HepG2 (cell line): ENCODE measurements around the gene ARID1A. TPM values are rescaled to one million over a fixed set of nuclear protein-coding genes. Genes with fewer than 3 reads are reported as not detected.

ENCODE experiments used
- ATAC-seq: fragments of 200-7000 bp; cut with Tn5 transposase; 3 replicates; pipeline ENCODE4 v1.9.1; 2020; ENCODE audit warnings: mild to moderate bottlenecking, moderate library complexity
- BruUV-seq: library from RNA; stranded (reverse); fragments of 400-500 nt; replicated peaks from 2 replicates; lab custom pipeline; 2021; lab: Mats Ljungman, UMichigan
- CTCF ChIA-PET: fragments of 300-600 bp; formaldehyde crosslinking; extraction: SDS; loops from one replicate; lab custom pipeline; 2021; ENCODE audit warnings: low total read pairs, inconsistent platforms, low intra/inter-chr PET ratio; lab: Yijun Ruan, JAX
- POLR2A ChIA-PET: fragments of 350-600 bp; sonication (Branson Sonifier 250); formaldehyde crosslinking; loops from one replicate; lab custom pipeline; 2020; ENCODE audit warnings: antibody characterized with exemption, inconsistent platforms; lab: Yijun Ruan, JAX
- DNase-seq: peaks from one replicate; pipeline ENCODE4 v3.0.0-alpha.2; 2015; ENCODE audit warnings: low spot score
- FAIRE-seq: peaks from 3 replicates; lab custom pipeline; 2011; peaks lifted over from hg19 to GRCh38; lab: Jason Lieb, UNC
- H2AFZ ChIP-seq: one replicate; pipeline ENCODE4 v1.6.1; 2011; ENCODE audit warnings: low read length, inconsistent platforms
- H3K27ac ChIP-seq: fragments of 300-600 bp; 3 replicates; pipeline ENCODE4 v1.8.0; 2011; ENCODE audit warnings: mixed run types, mild to moderate bottlenecking, mixed read lengths, low read length, inconsistent platforms; ENCODE audit not compliant: insufficient read depth; ENCODE audit errors: extremely low read length
- H3K27me3 ChIP-seq, 2 experiments: fragments of 200-600 bp in 1 of 2; 2 replicates in 1 of 2; 3 replicates in 1 of 2; pipeline versions ENCODE4 v1.6.0 to v1.8.0; 2011; ENCODE audit warnings: low read length in 2 of 2, mild to moderate bottlenecking in 2 of 2, moderate library complexity in 2 of 2, inconsistent platforms in 1 of 2; ENCODE audit not compliant: insufficient read depth in 2 of 2, control insufficient read depth in 1 of 2
- H3K36me3 ChIP-seq, 2 experiments: fragments of 200-600 bp in 1 of 2; replicated peaks in 1 of 2; 2 replicates in 1 of 2; 3 replicates in 1 of 2; pipeline versions ENCODE4 v1.5.1 to v1.8.0; 2011; ENCODE audit warnings: low read length in 2 of 2, inconsistent platforms in 1 of 2; ENCODE audit not compliant: insufficient read depth in 2 of 2, control insufficient read depth in 1 of 2
- H3K4me1 ChIP-seq: 2 replicates; pipeline ENCODE4 v1.5.1; 2012; ENCODE audit warnings: low read length, inconsistent platforms; ENCODE audit not compliant: insufficient read depth
- H3K4me2 ChIP-seq: 2 replicates; pipeline ENCODE4 v1.6.0; 2011; ENCODE audit warnings: low read depth, low read length, inconsistent platforms
- H3K4me3 ChIP-seq, 3 experiments: fragments of 200-600 bp in 1 of 3; sonication (generic), shearing (Covaris generic) in 1 of 3; replicated peaks in 1 of 3; 2 replicates each; pipeline ENCODE4 v1.5.1; 2011 to 2016; ENCODE audit warnings: low read length in 3 of 3, inconsistent platforms in 2 of 3, low read depth in 2 of 3, mild to moderate bottlenecking in 2 of 3, control low read depth in 1 of 3, mixed read lengths in 1 of 3; ENCODE audit not compliant: insufficient read depth in 1 of 3
- H3K79me2 ChIP-seq: one replicate; pipeline ENCODE4 v1.6.1; 2011; ENCODE audit warnings: low read length, inconsistent platforms; ENCODE audit not compliant: insufficient read depth
- H3K9ac ChIP-seq: 2 replicates; pipeline ENCODE4 v1.6.0; 2011; ENCODE audit warnings: mild to moderate bottlenecking, low read depth, low read length, inconsistent platforms; ENCODE audit not compliant: insufficient read depth
- H3K9me3 ChIP-seq: 2 replicates; pipeline ENCODE4 v1.5.1; 2012; ENCODE audit warnings: mild to moderate bottlenecking, low read length
- H4K20me1 ChIP-seq: 2 replicates; pipeline ENCODE4 v1.6.0; 2011; ENCODE audit warnings: inconsistent platforms, mild to moderate bottlenecking, low read length, moderate library complexity; ENCODE audit not compliant: insufficient read depth
- SYNCRIP ChIP-seq: fragments of 200-400 bp; formaldehyde crosslinking; IDR thresholded peaks from 2 replicates; pipeline ENCODE4 v1.6.1; 2018; ENCODE audit warnings: mild to moderate bottlenecking, low read depth, low read length; ENCODE audit not compliant: insufficient read depth
- TBP ChIP-seq: sonication (generic); formaldehyde crosslinking; IDR thresholded peaks from 2 replicates; pipeline ENCODE4 v1.5.0; 2020; ENCODE audit warnings: missing genetic modification reagents
- ZNF782 ChIP-seq: sonication (generic); formaldehyde crosslinking; IDR thresholded peaks from 2 replicates; pipeline ENCODE4 v1.4.0; 2020; ENCODE audit warnings: missing genetic modification reagents, mild to moderate bottlenecking, borderline replicate concordance
- WGBS: methylation state at CpG from one replicate; pipeline ENCODE4 v1.1.6; 2017; ENCODE audit warnings: low lambda C conversion rate; 5-methylcytosine and 5-hydroxymethylcytosine counted together
- in situ Hi-C: cut with HindIII; loops from 2 replicates; pipeline ENCODE4 v1.10.0; 2017; ENCODE audit warnings: low pct_unique_long_range_greater_than_20kb; ENCODE audit not compliant: extremely low pct_ligation_motif_present
- intact Hi-C: fragments of 100-400 bp; cut with micrococcal nuclease; formaldehyde crosslinking; loops from one replicate; pipeline ENCODE4 v1.10.0; 2022; ENCODE audit not compliant: unreplicated experiment
- polyA plus RNA-seq, 8 experiments: library from polyadenylated mRNA; depleted of rRNA in 3 of 8; stranded (reverse) in 7 of 8; unstranded in 1 of 8; fragments of >200 nt; fragmentation: Illumina TruSeq in 4 of 8; extraction: Trizol in 4 of 8; gene quantifications; 2 replicates each; pipeline versions ENCODE4 v1.2.1 to v1.2.3, GENCODE V29; 2011 to 2016; ENCODE audit warnings: low read depth in 4 of 8, missing spikeins in 1 of 8, mixed read lengths in 1 of 8; ENCODE audit not compliant: insufficient read depth in 1 of 8
- total RNA-seq, 5 experiments: library from RNA; depleted of rRNA; stranded (reverse); fragments of >200 nt; fragmentation: Illumina TruSeq; extraction: Trizol; gene quantifications; 2 replicates each; pipeline ENCODE4 v1.2.3, GENCODE V29; 2016; ENCODE audit warnings: low read depth in 1 of 5
- TF ChIP-seq, protein P1 (sequence below): sonication (generic); formaldehyde crosslinking; conservative IDR thresholded peaks from 2 replicates; pipeline ENCODE4 v1.8.0; 2022; ENCODE audit warnings: mild to moderate bottlenecking, moderate library complexity, missing genetic modification reagents
- TF ChIP-seq, protein P2 (sequence below): sonication (generic); formaldehyde crosslinking; IDR thresholded peaks from 2 replicates; pipeline ENCODE4 v1.5.0; 2020; ENCODE audit warnings: missing genetic modification reagents, mild to moderate bottlenecking, borderline replicate concordance

Gene ARID1A
- total and polyA plus RNA-seq, 2 of the 13 experiments (the other 11 are each of a cell fraction or from before 2014, with no cell fraction given): 11.9 to 15.9 TPM

DNA sequence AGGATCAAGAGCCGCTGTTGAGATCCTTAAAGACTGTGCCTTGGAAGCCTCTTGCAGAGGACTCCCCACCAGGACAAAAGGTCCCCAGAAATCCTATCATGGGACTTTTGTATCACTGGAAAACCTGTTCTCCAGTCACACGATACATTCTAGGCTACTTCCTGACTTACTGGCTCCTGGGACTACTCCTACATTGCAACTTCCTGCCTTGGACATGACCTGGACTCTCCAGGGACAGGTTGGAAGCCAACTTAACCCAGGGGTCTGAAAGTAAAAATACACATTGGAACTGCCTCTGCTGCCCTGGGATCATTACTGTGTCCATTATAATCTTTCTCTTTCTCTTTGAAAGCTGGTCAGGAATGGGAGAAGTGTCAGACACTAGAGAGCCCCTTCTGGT, 101.8 kb downstream of the ARID1A start:
- Histone ChIP-seq H3K27ac (no peak overlapping the region), H3K27me3 (no peaks in the 10 kb centered on the region), H3K36me3 (peaks cover 0 to 19% of the 10 kb centered on the region in 2 experiments; a peak in 3 of 5 replicates), H4K20me1 (no peaks in the 10 kb centered on the region), H2AFZ (no peak overlapping the region), H3K4me2 (no peak overlapping the region), H3K4me1 (peaks cover 14% of the 10 kb centered on the region; the same call in 1 of the 2 replicates), H3K4me3 (no peak overlapping the region), H3K9ac (no peak overlapping the region), H3K79me2 (no peaks in the 10 kb centered on the region), H3K9me3 (no peaks in the 10 kb centered on the region)
- DNase-seq: no peak
- TF ChIP-seq ZNF782 (no peak), TBP (CRISPR knock-in tag) (no peak), SYNCRIP (no peak)
- TF ChIP-seq, protein P1, sequence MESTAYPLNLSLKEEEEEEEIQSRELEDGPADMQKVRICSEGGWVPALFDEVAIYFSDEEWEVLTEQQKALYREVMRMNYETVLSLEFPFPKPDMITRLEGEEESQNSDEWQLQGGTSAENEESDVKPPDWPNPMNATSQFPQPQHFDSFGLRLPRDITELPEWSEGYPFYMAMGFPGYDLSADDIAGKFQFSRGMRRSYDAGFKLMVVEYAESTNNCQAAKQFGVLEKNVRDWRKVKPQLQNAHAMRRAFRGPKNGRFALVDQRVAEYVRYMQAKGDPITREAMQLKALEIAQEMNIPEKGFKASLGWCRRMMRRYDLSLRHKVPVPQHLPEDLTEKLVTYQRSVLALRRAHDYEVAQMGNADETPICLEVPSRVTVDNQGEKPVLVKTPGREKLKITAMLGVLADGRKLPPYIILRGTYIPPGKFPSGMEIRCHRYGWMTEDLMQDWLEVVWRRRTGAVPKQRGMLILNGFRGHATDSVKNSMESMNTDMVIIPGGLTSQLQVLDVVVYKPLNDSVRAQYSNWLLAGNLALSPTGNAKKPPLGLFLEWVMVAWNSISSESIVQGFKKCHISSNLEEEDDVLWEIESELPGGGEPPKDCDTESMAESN (CRISPR knock-in tag): no peak
- TF ChIP-seq, protein P2, sequence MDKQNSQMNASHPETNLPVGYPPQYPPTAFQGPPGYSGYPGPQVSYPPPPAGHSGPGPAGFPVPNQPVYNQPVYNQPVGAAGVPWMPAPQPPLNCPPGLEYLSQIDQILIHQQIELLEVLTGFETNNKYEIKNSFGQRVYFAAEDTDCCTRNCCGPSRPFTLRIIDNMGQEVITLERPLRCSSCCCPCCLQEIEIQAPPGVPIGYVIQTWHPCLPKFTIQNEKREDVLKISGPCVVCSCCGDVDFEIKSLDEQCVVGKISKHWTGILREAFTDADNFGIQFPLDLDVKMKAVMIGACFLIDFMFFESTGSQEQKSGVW (CRISPR knock-in tag): no peak
- no peak for ATAC-seq
- no TSS peak for BruUV-seq
- CTCF ChIA-PET: no interaction called here
- in situ Hi-C loops (no loop called here), intact Hi-C loops (no loop called here)
- WGBS: 100% methylated on average over 2 of the region's 2 CpGs
- POLR2A ChIA-PET: no interaction called here
- no peak for FAIRE-seq
